Activated CD4-positive, alpha-beta T cell treated with anti-CD3 and anti-CD28 coated beads, Interleukin-2, Interleukin-6, amounts not matched to agents 100 ng/mL and 50 ng/mL, durations not matched to agents 16 hours and 8 hours (primary cell): ENCODE data around the gene GRID1.
A peak's percentile ranks its signal among the peaks of the same experiment; 100 is the strongest.
"Not testable (repeated sequence)": the region's sequence is repeated elsewhere in the genome, so short reads cannot be mapped to it uniquely, and the experiment has no call there.

Experiments
- DNase-seq: peaks from one replicate; pipeline ENCODE4 v3.0.0-alpha.2; 2020

Gene GRID1

GRCh38 chr10:86056672-86057071 is 309.9 kb downstream of the GRID1 start:
- no peak for DNase-seq

- no peak for DNase-seq
These were observed 310.7 kb downstream of the GRID1 start for GRCh38 chr10:86055928-86056327.

GRCh38 chr10:86053675-86054074 is 312.9 kb downstream of the GRID1 start:
- no peak for DNase-seq

GRCh38 chr10:86051586-86051985 is 315.0 kb downstream of the GRID1 start:
- no peak for DNase-seq

GRCh38 chr10:86049442-86049841 is 317.2 kb downstream of the GRID1 start:
- DNase-seq = no peak

GRCh38 chr10:86048973-86049372 is 317.6 kb downstream of the GRID1 start:
- DNase-seq = no peak

- DNase-seq = no peak
These were observed 318.0 kb downstream of the GRID1 start for GRCh38 chr10:86048571-86048970.

- DNase-seq = peak; percentile 79
These were observed 319.0 kb downstream of the GRID1 start for GRCh38 chr10:86047588-86047987.

GRCh38 chr10:86046845-86047460 is 319.6 kb downstream of the GRID1 start:
- DNase-seq = peak; percentile 48

- no peak for DNase-seq
These were observed 320.7 kb downstream of the GRID1 start for GRCh38 chr10:86045896-86046295.

GRCh38 chr10:86044029-86044428 is 322.6 kb downstream of the GRID1 start:
- no peak for DNase-seq

- DNase-seq = no peak
These were observed 323.4 kb downstream of the GRID1 start for GRCh38 chr10:86043236-86043635.

GRCh38 chr10:86042161-86042560 is 324.4 kb downstream of the GRID1 start:
- DNase-seq = no peak

GRCh38 chr10:86041116-86041515 is 325.5 kb downstream of the GRID1 start:
- no peak for DNase-seq

GRCh38 chr10:86038371-86038770 is 328.2 kb downstream of the GRID1 start:
- DNase-seq = no peak

GRCh38 chr10:86037096-86037495 is 329.5 kb downstream of the GRID1 start:
- no peak for DNase-seq

GRCh38 chr10:86036544-86036831 is 330.1 kb downstream of the GRID1 start:
- DNase-seq = no peak

GRCh38 chr10:86035791-86036543 is 330.6 kb downstream of the GRID1 start:
- DNase-seq = no peak

- no peak for DNase-seq
These were observed 331.9 kb downstream of the GRID1 start for GRCh38 chr10:86034710-86035109.

- DNase-seq = no peak
These were observed 333.0 kb downstream of the GRID1 start for GRCh38 chr10:86033581-86033980.

GRCh38 chr10:86032087-86032486 is 334.5 kb downstream of the GRID1 start:
- DNase-seq = not testable (repeated sequence)

- no peak for DNase-seq
These were observed 336.3 kb downstream of the GRID1 start for GRCh38 chr10:86030312-86030711.

GRCh38 chr10:86027346-86027745 is 339.2 kb downstream of the GRID1 start:
- DNase-seq = no peak

- DNase-seq = no peak
These were observed 341.1 kb downstream of the GRID1 start for GRCh38 chr10:86025509-86025908.
